ENCODE data around the gene GTPBP3. TPM values are rescaled to one million over a fixed set of nuclear protein-coding genes. Genes with fewer than 3 reads are reported as not detected.

Gene GTPBP3
- total and polyA plus RNA-seq, 2 of the 13 experiments (the other 11 are each of a cell fraction or from before 2014, with no cell fraction given): 17.5 to 30.0 TPM

- no peak for TF ChIP-seq ZNF468 (CRISPR knock-in tag; IDR thresholded peaks at IDR 0.05)
- peak; percentile 25; the same call in 1 of the 2 replicates for TF ChIP-seq ZNF589 (CRISPR knock-in tag; conservative IDR thresholded peaks at IDR 0.05)
- no peak for TF ChIP-seq HNF4G (IDR thresholded peaks at IDR 0.05; ENCODE audit: borderline replicate concordance, low read depth, low read length)
- no peak for TF ChIP-seq HNF4G (CRISPR knock-in tag; IDR thresholded peaks at IDR 0.05; ENCODE audit: borderline replicate concordance, low read depth)
- no peak for TF ChIP-seq NCOA5 (CRISPR knock-in tag; IDR thresholded peaks at IDR 0.05)
- TF ChIP-seq TAF15 (IDR thresholded peaks at IDR 0.05; ENCODE audit: low read depth, low read length, poor library complexity, severe bottlenecking): no peak
- TF ChIP-seq DMTF1 (CRISPR knock-in tag; IDR thresholded peaks at IDR 0.05): no peak
- peak; percentile 40; the same call in 1 of the 2 replicates for TF ChIP-seq ZGPAT (CRISPR knock-in tag; IDR thresholded peaks at IDR 0.05)
- no peak for TF ChIP-seq ZNF431 (CRISPR knock-in tag; IDR thresholded peaks at IDR 0.05; ENCODE audit: borderline replicate concordance, low read depth)
- no peak for TF ChIP-seq ZNF17 (CRISPR knock-in tag; IDR thresholded peaks at IDR 0.05)
- no peak for TF ChIP-seq ZNF326 (CRISPR knock-in tag; IDR thresholded peaks at IDR 0.05; ENCODE audit: borderline replicate concordance)
- TF ChIP-seq SRSF1 (optimal IDR thresholded peaks at IDR 0.05; ENCODE audit: low read depth, low read length): no peak
- peak; percentile 88 for TF ChIP-seq ZNF605 (CRISPR knock-in tag; IDR thresholded peaks at IDR 0.05)
- TF ChIP-seq ZNF543 (CRISPR knock-in tag; IDR thresholded peaks at IDR 0.05): no peak
- TF ChIP-seq ZNF225 (CRISPR knock-in tag; IDR thresholded peaks at IDR 0.05): no peak
- no peak for TF ChIP-seq IRF1 (CRISPR knock-in tag; IDR thresholded peaks at IDR 0.05; ENCODE audit: low read depth)
- TF ChIP-seq ZNF496 (CRISPR knock-in tag; IDR thresholded peaks at IDR 0.05; ENCODE audit: insufficient replicate concordance): no peak
- peak; percentile 21; the same call in 1 of the 2 replicates for TF ChIP-seq SRY (CRISPR knock-in tag; IDR thresholded peaks at IDR 0.05)
- TF ChIP-seq NFYB (CRISPR knock-in tag; IDR thresholded peaks at IDR 0.05): peak; percentile 94
- peak; percentile 59; the same call in 1 of the 2 replicates for TF ChIP-seq HDAC2 (CRISPR knock-in tag; IDR thresholded peaks at IDR 0.05)
- no peak for TF ChIP-seq DZIP1 (CRISPR knock-in tag; IDR thresholded peaks at IDR 0.05)
Measured at GRCh38 chr19:17336872-17337674, at the start of gene GTPBP3 (continued).
